ENCODE results near the gene HAP1.

- TF ChIP-seq CTCF (IDR thresholded peaks at IDR 0.05): no peak
- no peak for TF ChIP-seq POLR2A (IDR thresholded peaks at IDR 0.05)
Measured at GRCh38 chr17:41676058-41676419, 58.4 kb downstream of the HAP1 start.
